GM12878 (cell line): ENCODE data around the gene HEPACAM. TPM values are rescaled to one million over a fixed set of nuclear protein-coding genes. Genes with fewer than 3 reads are reported as not detected.

Source experiments
- ATAC-seq: fragments of 200-7000 bp; cut with Tn5 transposase; 3 replicates; pipeline ENCODE4 v1.9.1; 2020; ENCODE audit warnings: mild to moderate bottlenecking, moderate library complexity
- BruUV-seq: library from RNA; stranded (reverse); fragments of 400-500 nt; replicated peaks from 2 replicates; lab custom pipeline; 2021; lab: Mats Ljungman, UMichigan
- CTCF ChIA-PET: fragments of 300-600 bp; sonication (Branson Sonifier 250); formaldehyde crosslinking; extraction: SDS; loops from one replicate; lab custom pipeline; 2021; ENCODE audit warnings: inconsistent platforms; lab: Yijun Ruan, JAX
- POLR2A ChIA-PET: fragments of 350-600 bp; formaldehyde crosslinking; extraction: SDS; loops from one replicate; lab custom pipeline; 2021; ENCODE audit warnings: inconsistent platforms; lab: Charles Lee
- RAD21 ChIA-PET: fragments of 300-600 bp; sonication (Branson Sonifier 250); formaldehyde crosslinking; loops from one replicate; lab custom pipeline; 2023; ENCODE audit warnings: antibody characterized with exemption; ENCODE audit not compliant: unreplicated experiment; lab: Charles Lee
- SMC1A ChIA-PET: fragments of 300-600 bp; sonication (Branson Sonifier 250); formaldehyde crosslinking; loops from one replicate; lab custom pipeline; 2023; ENCODE audit not compliant: unreplicated experiment, uncharacterized antibody; lab: Charles Lee
- DNase-seq: peaks from one replicate; pipeline ENCODE4 v3.0.0-alpha.2; 2011; ENCODE audit warnings: low read depth, low spot score
- FAIRE-seq: peaks from 3 replicates; lab custom pipeline; 2011; peaks lifted over from hg19 to GRCh38; lab: Jason Lieb, UNC
- H2AFZ ChIP-seq: 2 replicates; pipeline ENCODE4 v1.6.0; 2011; ENCODE audit warnings: low read depth, low read length, control low read depth; ENCODE audit not compliant: control insufficient read depth
- H3K27ac ChIP-seq: 2 replicates; pipeline ENCODE4 v1.5.1; 2011; ENCODE audit warnings: control low read depth; ENCODE audit not compliant: control insufficient read depth, insufficient read depth
- H3K27me3 ChIP-seq, 2 experiments: replicated peaks in 1 of 2; 2 replicates each; pipeline versions ENCODE4 v1.6.0 to v1.6.1; 2011; ENCODE audit warnings: low read length in 1 of 2; ENCODE audit not compliant: control insufficient read depth in 2 of 2, insufficient read depth in 2 of 2
- H3K36me3 ChIP-seq, 2 experiments: 2 replicates each; pipeline ENCODE4 v1.5.1; 2011; ENCODE audit warnings: low read length in 1 of 2; ENCODE audit not compliant: control insufficient read depth in 2 of 2, insufficient read depth in 2 of 2
- H3K4me1 ChIP-seq: 2 replicates; pipeline ENCODE4 v1.6.1; 2011; ENCODE audit warnings: mild to moderate bottlenecking, low read length, moderate library complexity, mixed read lengths; ENCODE audit not compliant: control insufficient read depth, insufficient read depth
- H3K4me2 ChIP-seq: 2 replicates; pipeline ENCODE4 v1.6.0; 2011; ENCODE audit warnings: control low read depth; ENCODE audit not compliant: control insufficient read depth, insufficient read depth
- H3K4me3 ChIP-seq: fragments of 200-600 bp; sonication (generic); 2 replicates; pipeline ENCODE4 v1.5.1; 2016
- H3K79me2 ChIP-seq: 2 replicates; pipeline ENCODE4 v1.6.0; 2011; ENCODE audit warnings: low read length; ENCODE audit not compliant: control insufficient read depth, insufficient read depth
- H3K9ac ChIP-seq: 2 replicates; pipeline ENCODE4 v1.8.0; 2011; ENCODE audit warnings: low read length, control low read depth, mixed read lengths; ENCODE audit not compliant: control insufficient read depth, insufficient read depth
- H3K9me3 ChIP-seq: replicated peaks from 3 replicates; pipeline ENCODE4 v1.5.1; 2011; ENCODE audit warnings: mild to moderate bottlenecking, low read length; ENCODE audit not compliant: control insufficient read depth, insufficient read depth
- H4K20me1 ChIP-seq: 2 replicates; pipeline ENCODE4 v1.6.0; 2011; ENCODE audit not compliant: control insufficient read depth, insufficient read depth
- RBBP5 ChIP-seq: fragments of 200-600 bp; sonication (generic); conservative IDR thresholded peaks from 2 replicates; pipeline ENCODE4 v1.6.1; 2016
- WGBS: methylation state at CpG from one replicate; pipeline ENCODE4 v1.1.6; 2016; ENCODE audit warnings: low lambda C conversion rate; ENCODE audit not compliant: insufficient replicate concordance, insufficient coverage; ENCODE audit errors: missing lambda C conversion rate; 5-methylcytosine and 5-hydroxymethylcytosine counted together
- in situ Hi-C: fragments of 300-500 bp; cut with MboI; formaldehyde crosslinking; loops from 9 replicates; pipeline ENCODE4 v1.14.3; 2018; ENCODE audit warnings: mixed read lengths
- intact Hi-C: fragments of 100-400 bp; cut with micrococcal nuclease; formaldehyde crosslinking; loops from one replicate; pipeline ENCODE4 v1.14.2; 2022; ENCODE audit not compliant: unreplicated experiment
- polyA plus RNA-seq, 11 experiments: library from polyadenylated mRNA; depleted of rRNA in 4 of 11; unstranded in 6 of 11; stranded (reverse) in 5 of 11; fragments of >200 nt; fragmentation: Nextera tagmentation in 4 of 11; fragmentation: Illumina TruSeq in 1 of 11; extraction: Ambion mirVana in 4 of 11; extraction: Trizol in 1 of 11; gene quantifications; 1 replicate in 1 of 11; 2 replicates in 10 of 11; pipeline versions ENCODE4 v1.2.1 to v1.2.3, GENCODE V29; 2011 to 2016; ENCODE audit warnings: inconsistent platforms in 2 of 11, missing spikeins in 2 of 11, low read depth in 1 of 11
- total RNA-seq, 4 experiments: library from RNA; depleted of rRNA in 3 of 4; stranded (reverse); fragments of >200 nt in 3 of 4; fragmentation: Illumina TruSeq in 1 of 4; extraction: Trizol in 1 of 4; gene quantifications; 2 replicates each; pipeline versions ENCODE4 v1.2.1 to v1.2.3, GENCODE V29; 2013 to 2021
- TF ChIP-seq, protein P1 (sequence below): IDR thresholded peaks from 2 replicates; pipeline ENCODE4 v1.6.1; 2012; ENCODE audit warnings: mild to moderate bottlenecking, low read depth, low read length
- TF ChIP-seq, protein P2 (sequence below): fragments of 450-650 bp; IDR thresholded peaks from 2 replicates; pipeline ENCODE4 v1.6.1; 2017; ENCODE audit warnings: mild to moderate bottlenecking

HEPACAM gene
- total and polyA plus RNA-seq, 10 of the 15 experiments (the other 5 are each of a cell fraction or from before 2014, with no cell fraction given), result 0.03 TPM; not detected in 9

DNA sequence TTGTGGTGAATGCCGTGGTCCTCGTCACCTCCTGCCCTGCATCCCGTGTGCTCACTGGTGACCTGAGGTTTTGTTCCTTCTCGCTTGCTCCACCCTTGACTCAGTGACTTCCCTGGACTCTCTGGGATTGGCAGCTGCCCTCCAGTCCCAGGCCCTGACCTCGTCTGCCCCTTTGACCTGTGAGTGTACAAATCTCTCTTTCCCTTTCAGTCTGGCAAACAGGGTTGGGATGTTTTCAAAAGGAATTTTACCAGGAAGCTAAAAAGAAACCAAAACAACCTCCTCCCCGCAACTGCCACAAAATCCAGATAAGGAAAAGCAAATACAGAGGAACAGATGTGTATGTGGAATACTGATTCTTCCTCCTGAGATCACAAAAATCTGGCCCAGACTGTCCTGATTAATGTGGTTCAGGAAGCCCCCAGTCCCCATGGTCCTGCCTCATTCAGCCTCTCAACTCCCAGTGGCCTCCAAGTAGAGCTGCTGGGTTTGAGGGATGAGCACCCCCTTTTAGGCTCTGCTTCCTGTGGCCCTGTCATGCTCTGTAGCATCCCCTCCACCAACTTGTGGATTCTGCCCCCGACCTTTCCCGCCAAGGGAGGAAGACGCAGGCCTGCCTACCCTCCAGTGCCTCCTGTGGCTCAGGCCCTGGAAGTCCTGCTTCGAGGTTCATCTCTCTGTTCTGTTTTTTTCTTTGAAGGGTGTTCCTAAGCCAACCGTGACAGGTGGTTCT lies 53.3 kb downstream of the HEPACAM start (continued):
- TF ChIP-seq, protein P1, sequence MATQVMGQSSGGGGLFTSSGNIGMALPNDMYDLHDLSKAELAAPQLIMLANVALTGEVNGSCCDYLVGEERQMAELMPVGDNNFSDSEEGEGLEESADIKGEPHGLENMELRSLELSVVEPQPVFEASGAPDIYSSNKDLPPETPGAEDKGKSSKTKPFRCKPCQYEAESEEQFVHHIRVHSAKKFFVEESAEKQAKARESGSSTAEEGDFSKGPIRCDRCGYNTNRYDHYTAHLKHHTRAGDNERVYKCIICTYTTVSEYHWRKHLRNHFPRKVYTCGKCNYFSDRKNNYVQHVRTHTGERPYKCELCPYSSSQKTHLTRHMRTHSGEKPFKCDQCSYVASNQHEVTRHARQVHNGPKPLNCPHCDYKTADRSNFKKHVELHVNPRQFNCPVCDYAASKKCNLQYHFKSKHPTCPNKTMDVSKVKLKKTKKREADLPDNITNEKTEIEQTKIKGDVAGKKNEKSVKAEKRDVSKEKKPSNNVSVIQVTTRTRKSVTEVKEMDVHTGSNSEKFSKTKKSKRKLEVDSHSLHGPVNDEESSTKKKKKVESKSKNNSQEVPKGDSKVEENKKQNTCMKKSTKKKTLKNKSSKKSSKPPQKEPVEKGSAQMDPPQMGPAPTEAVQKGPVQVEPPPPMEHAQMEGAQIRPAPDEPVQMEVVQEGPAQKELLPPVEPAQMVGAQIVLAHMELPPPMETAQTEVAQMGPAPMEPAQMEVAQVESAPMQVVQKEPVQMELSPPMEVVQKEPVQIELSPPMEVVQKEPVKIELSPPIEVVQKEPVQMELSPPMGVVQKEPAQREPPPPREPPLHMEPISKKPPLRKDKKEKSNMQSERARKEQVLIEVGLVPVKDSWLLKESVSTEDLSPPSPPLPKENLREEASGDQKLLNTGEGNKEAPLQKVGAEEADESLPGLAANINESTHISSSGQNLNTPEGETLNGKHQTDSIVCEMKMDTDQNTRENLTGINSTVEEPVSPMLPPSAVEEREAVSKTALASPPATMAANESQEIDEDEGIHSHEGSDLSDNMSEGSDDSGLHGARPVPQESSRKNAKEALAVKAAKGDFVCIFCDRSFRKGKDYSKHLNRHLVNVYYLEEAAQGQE, result no peak
- TF ChIP-seq, protein P2, sequence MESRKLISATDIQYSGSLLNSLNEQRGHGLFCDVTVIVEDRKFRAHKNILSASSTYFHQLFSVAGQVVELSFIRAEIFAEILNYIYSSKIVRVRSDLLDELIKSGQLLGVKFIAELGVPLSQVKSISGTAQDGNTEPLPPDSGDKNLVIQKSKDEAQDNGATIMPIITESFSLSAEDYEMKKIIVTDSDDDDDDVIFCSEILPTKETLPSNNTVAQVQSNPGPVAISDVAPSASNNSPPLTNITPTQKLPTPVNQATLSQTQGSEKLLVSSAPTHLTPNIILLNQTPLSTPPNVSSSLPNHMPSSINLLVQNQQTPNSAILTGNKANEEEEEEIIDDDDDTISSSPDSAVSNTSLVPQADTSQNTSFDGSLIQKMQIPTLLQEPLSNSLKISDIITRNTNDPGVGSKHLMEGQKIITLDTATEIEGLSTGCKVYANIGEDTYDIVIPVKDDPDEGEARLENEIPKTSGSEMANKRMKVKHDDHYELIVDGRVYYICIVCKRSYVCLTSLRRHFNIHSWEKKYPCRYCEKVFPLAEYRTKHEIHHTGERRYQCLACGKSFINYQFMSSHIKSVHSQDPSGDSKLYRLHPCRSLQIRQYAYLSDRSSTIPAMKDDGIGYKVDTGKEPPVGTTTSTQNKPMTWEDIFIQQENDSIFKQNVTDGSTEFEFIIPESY, result no peak

DNA sequence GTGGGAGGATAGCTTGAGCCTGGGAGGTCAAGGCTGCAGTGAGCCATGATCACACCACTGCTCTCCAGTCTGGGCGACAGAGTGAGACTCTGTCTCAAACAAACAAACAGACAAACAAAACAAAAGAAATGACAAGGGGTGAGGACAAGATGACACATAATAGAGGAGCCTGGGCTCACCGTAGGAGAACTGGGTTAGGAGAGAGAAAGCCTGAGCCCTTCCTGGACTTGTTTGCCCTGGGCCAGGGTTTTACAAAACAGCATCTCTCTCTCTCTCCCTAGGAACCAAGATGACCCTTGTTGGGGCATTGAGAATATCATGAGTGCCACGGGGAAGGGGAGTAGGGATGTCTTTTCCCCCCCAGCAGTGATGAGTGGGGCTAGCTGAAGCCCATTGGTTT lies 54.9 kb downstream of the HEPACAM start:
- no peak for DNase-seq
- BruUV-seq, result no TSS peak
- Histone ChIP-seq H3K9me3 (no peaks in the 10 kb centered on the region), H3K27ac (no peak overlapping the region), H3K9ac (no peak overlapping the region), H3K79me2 (no peaks in the 10 kb centered on the region), H3K4me2 (no peak overlapping the region), H3K4me1 (no peaks in the 10 kb centered on the region), H4K20me1 (no peaks in the 10 kb centered on the region), H3K27me3 (peaks cover 0 to 4% of the 10 kb centered on the region in 2 experiments; a peak in 1 of 4 replicates), H2AFZ (no peak overlapping the region), H3K36me3 (no peaks in the 10 kb centered on the region), H3K4me3 (no peak overlapping the region)
- RAD21 ChIA-PET, result no interaction called here
- POLR2A ChIA-PET, result no interaction called here
- no peak for TF ChIP-seq RBBP5
- TF ChIP-seq, protein P1, result no peak
- 33% methylated on average over 3 of the region's 3 CpGs for WGBS
- CTCF ChIA-PET, result no interaction called here
- intact Hi-C loops (loop anchor here (10.0 kb wide), 1 partner anchor 264 kb away; no protein-coding TSS in a partner anchor), in situ Hi-C loops (no loop called here)
- FAIRE-seq, result no peak
- ATAC-seq, result no peak
- SMC1A ChIA-PET, result no interaction called here
